Tibial nerve (tissue), 4 donors: ENCODE measurements around the gene HPGDS. TPM values are rescaled to one million over a fixed set of nuclear protein-coding genes. Genes with fewer than 3 reads are reported as not detected.

Experiments used
- DNase-seq, 2 donors: peaks; one replicate each; pipeline ENCODE4 v3.0.0-alpha.2; 2019; ENCODE audit warnings: low spot score in 2 of 2
- H3K27ac ChIP-seq, 4 donors: fragments of 200-600 bp; sonication (generic) in 3 of 4; one replicate each; pipeline ENCODE4 v1.5.1; 2017 to 2019; ENCODE audit warnings: mild to moderate bottlenecking in 1 of 4
- H3K27me3 ChIP-seq, 2 donors: fragments of 200-600 bp; sonication (generic) in 1 of 2; one replicate each; pipeline versions ENCODE4 v1.5.1 to v1.6.0; 2017 to 2019
- H3K36me3 ChIP-seq, 3 donors: fragments of 200-600 bp; sonication (generic); one replicate each; pipeline ENCODE4 v1.5.1; 2018 to 2019
- H3K4me1 ChIP-seq, 4 donors: fragments of 200-600 bp; sonication (generic) in 3 of 4; one replicate each; pipeline ENCODE4 v1.5.1; 2017 to 2019
- H3K4me3 ChIP-seq, 4 donors: fragments of 200-600 bp; sonication (generic) in 3 of 4; one replicate each; pipeline ENCODE4 v1.5.1; 2017 to 2019; ENCODE audit warnings: mild to moderate bottlenecking in 1 of 4, moderate library complexity in 1 of 4
- H3K9me3 ChIP-seq, 4 donors: fragments of 200-600 bp; sonication (generic) in 3 of 4; one replicate each; pipeline ENCODE4 v1.5.1; 2017 to 2019
- CTCF ChIP-seq, 5 experiments: fragments of 200-600 bp in 3 of 5; fragments of 450-650 bp in 2 of 5; sonication (generic) in 3 of 5; IDR thresholded peaks; one replicate each; pipeline ENCODE4 v1.5.1; 2016 to 2019; ENCODE audit warnings: antibody characterized with exemption in 5 of 5, mild to moderate bottlenecking in 3 of 5, moderate library complexity in 2 of 5
- EP300 ChIP-seq, 2 donors: sonication (generic); formaldehyde crosslinking; IDR thresholded peaks; one replicate each; pipeline ENCODE4 v1.6.1; 2017; ENCODE audit warnings: antibody characterized with exemption in 2 of 2, mild to moderate bottlenecking in 1 of 2
- POLR2A ChIP-seq, 2 donors: fragments of 450-650 bp; IDR thresholded peaks; one replicate each; pipeline ENCODE4 v1.6.1; 2017; ENCODE audit warnings: antibody characterized with exemption in 2 of 2, mild to moderate bottlenecking in 2 of 2, moderate library complexity in 2 of 2
- WGBS, 2 donors: methylation state at CpG; one replicate each; pipeline ENCODE4 v1.1.5; 2018; 5-methylcytosine and 5-hydroxymethylcytosine counted together
- total RNA-seq, 4 donors: library from RNA; depleted of rRNA; stranded (reverse); fragments of >200 nt; gene quantifications; one replicate each; pipeline ENCODE4 v1.1.0, GENCODE V29; 2016

HPGDS gene
- total RNA-seq, 4 donors from 2014 or later, result 1.1 to 3.6 (median 1.8) TPM; not detected in 1

- H3K4me3 ChIP-seq, result no peak overlapping the region
- peaks cover 0 to 10% (median 1%) of the 10 kb centered on the region in 4 donors for H3K9me3 ChIP-seq
- H3K27ac ChIP-seq, result no peak overlapping the region
- H3K27me3 ChIP-seq, result no peaks in the 10 kb centered on the region
- 83 to 88% methylated on average over 1 of the region's 1 CpG for WGBS, 2 donors
- no peaks in the 10 kb centered on the region for H3K4me1 ChIP-seq
- no peak for TF ChIP-seq POLR2A (IDR thresholded peaks at IDR 0.05)
- no peak for TF ChIP-seq EP300 (IDR thresholded peaks at IDR 0.05)
- TF ChIP-seq CTCF (IDR thresholded peaks at IDR 0.05), result no peak
- no peaks in the 10 kb centered on the region for H3K36me3 ChIP-seq
- DNase-seq, result no peak
Observed at GRCh38 chr4:94365304-94365703, 22.7 kb upstream of the HPGDS start.

DNA sequence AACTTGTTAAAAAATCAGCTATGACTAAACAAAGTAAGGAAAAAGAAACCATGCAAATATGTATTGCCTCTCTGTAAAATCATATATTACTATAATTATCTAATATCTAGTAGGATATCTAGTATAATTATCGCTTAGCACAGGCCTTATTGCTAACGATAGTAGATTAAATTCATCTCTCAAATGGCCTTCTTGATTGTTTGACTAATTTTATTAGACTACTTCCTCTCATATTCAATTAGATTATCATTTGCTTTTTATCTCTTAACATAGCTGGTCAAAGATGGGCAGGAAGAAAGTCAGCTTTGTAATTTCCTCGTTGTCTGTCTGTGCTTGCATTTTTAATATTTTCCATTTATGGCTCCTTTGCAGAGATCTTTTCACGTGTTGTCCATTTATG lies 21.9 kb upstream of the HPGDS start:
- Histone ChIP-seq H3K27me3 (no peaks in the 10 kb centered on the region), H3K4me3 (no peak overlapping the region), H3K27ac (no peak overlapping the region), H3K4me1 (no peaks in the 10 kb centered on the region), H3K36me3 (no peaks in the 10 kb centered on the region), H3K9me3 (peaks cover 0 to 10% (median 1%) of the 10 kb centered on the region in 4 donors)
- 76 to 79% methylated on average over 4 of the region's 4 CpGs for WGBS, 2 donors
- TF ChIP-seq POLR2A (IDR thresholded peaks at IDR 0.05), result no peak
- TF ChIP-seq CTCF (IDR thresholded peaks at IDR 0.05), result no peak
- no peak for TF ChIP-seq EP300 (IDR thresholded peaks at IDR 0.05)
- no peak for DNase-seq

GRCh38 chr4:94363136-94363655 lies 20.6 kb upstream of the HPGDS start:
- Histone ChIP-seq H3K4me1 (no peaks in the 10 kb centered on the region), H3K4me3 (no peak overlapping the region), H3K9me3 (peaks cover 0 to 10% (median 1%) of the 10 kb centered on the region in 4 donors), H3K36me3 (no peaks in the 10 kb centered on the region), H3K27me3 (no peaks in the 10 kb centered on the region), H3K27ac (no peak overlapping the region)
- DNase-seq, result no peak
- TF ChIP-seq EP300 (IDR thresholded peaks at IDR 0.05) (no peak), CTCF (IDR thresholded peaks at IDR 0.05) (no peak), POLR2A (IDR thresholded peaks at IDR 0.05) (no peak)
- 87 to 89% methylated on average over 4 of the region's 4 CpGs for WGBS, 2 donors

DNA sequence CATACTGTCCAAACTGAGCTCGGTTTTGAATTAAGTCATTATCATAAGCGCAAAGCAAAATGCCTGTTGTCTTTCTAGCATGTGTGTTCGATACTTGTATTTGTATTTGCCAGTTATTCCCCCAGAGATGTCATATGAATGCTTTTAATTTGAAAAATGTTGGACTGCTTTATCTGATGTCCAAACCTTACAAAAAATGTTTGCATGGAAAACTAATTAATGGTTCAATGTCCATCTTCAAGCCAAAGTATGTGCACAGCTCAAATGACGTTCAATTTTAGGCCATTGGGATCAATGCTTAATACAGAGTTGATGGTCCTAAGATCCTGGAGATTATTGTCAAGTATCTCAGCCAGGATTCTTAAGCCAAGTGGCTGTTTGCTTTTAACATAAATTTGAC lies 17.2 kb upstream of the HPGDS start:
- Histone ChIP-seq H3K4me3 (no peak overlapping the region), H3K27me3 (no peaks in the 10 kb centered on the region), H3K36me3 (no peaks in the 10 kb centered on the region), H3K9me3 (no peaks in the 10 kb centered on the region), H3K4me1 (no peaks in the 10 kb centered on the region), H3K27ac (no peak overlapping the region)
- no peak for DNase-seq
- TF ChIP-seq EP300 (IDR thresholded peaks at IDR 0.05) (no peak), CTCF (IDR thresholded peaks at IDR 0.05) (no peak)
- WGBS, 2 donors, result 57 to 67% methylated on average over 4 of the region's 4 CpGs

DNA sequence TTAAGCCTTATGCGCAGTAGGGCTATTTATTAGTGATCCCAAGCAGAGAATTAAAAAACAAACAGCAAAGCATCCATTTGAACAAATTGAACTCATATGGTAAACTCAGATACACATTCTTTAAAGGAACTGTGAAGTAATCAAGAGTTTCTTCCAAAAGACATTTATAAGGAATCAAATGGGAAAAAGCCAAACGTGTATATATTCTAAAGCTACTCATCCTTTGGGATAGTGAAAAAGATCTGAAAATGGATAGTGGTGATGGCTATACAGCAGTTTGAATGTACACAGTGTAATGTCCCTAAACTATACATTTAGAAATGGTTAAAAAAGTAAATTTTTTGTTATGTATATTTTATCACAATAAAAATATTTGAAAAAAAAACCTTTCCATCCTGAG lies 16.6 kb upstream of the HPGDS start:
- H3K9me3 ChIP-seq, result no peaks in the 10 kb centered on the region
- no peaks in the 10 kb centered on the region for H3K27me3 ChIP-seq
- H3K36me3 ChIP-seq, result no peaks in the 10 kb centered on the region
- no peak for TF ChIP-seq EP300 (IDR thresholded peaks at IDR 0.05)
- no peak for TF ChIP-seq POLR2A (IDR thresholded peaks at IDR 0.05)
- no peak for TF ChIP-seq CTCF (IDR thresholded peaks at IDR 0.05)
- 84 to 89% methylated on average over 2 of the region's 2 CpGs for WGBS, 2 donors
- H3K27ac ChIP-seq, result no peak overlapping the region
- no peak for DNase-seq
- no peak overlapping the region for H3K4me3 ChIP-seq
- H3K4me1 ChIP-seq, result no peaks in the 10 kb centered on the region
